ENCODE results near the gene PIGL. TPM values are rescaled to one million over a fixed set of nuclear protein-coding genes. Genes with fewer than 3 reads are reported as not detected.

The PIGL gene
- total and polyA plus RNA-seq, 2 donors (not counting 3 experiments of a cell fraction or from before 2014, with no cell fraction given) = 28.6 to 40.8 TPM

GRCh38 chr17:16346721-16347271 is 129.8 kb downstream of the PIGL start:
- DNase-seq (ENCODE audit: low read depth, low spot score) (no peak), FAIRE-seq (no peak)
- BruUV-seq (replicated peaks) = no TSS peak
- Histone ChIP-seq H3K4me3 (replicated peaks in 1 of 3; ENCODE audit: insufficient read depth in 1 of 3, low read depth in 1 of 3, low read length in 3 of 3) (no peak overlapping the region), H3K79me2 (ENCODE audit: control insufficient read depth, insufficient read depth, low read length) (peaks cover 2% of the 10 kb centered on the region), H2AFZ (ENCODE audit: low read depth, low read length) (no peak overlapping the region), H3K4me2 (ENCODE audit: insufficient read depth, low read length) (no peak overlapping the region), H4K20me1 (replicated peaks; ENCODE audit: control insufficient read depth, extremely low read depth, insufficient read depth, low read length) (no peaks in the 10 kb centered on the region), H3K36me3 (ENCODE audit: control insufficient read depth in 2 of 2, extremely low read depth in 1 of 2, insufficient read depth in 2 of 2, low read length in 2 of 2) (peaks cover 3 to 6% of the 10 kb centered on the region in 2 experiments), H3K9me1 (replicated peaks; ENCODE audit: control insufficient read depth, extremely low read depth, insufficient read depth, low read length) (no peaks in the 10 kb centered on the region), H3K27me3 (ENCODE audit: control insufficient read depth in 2 of 2, insufficient read depth in 2 of 2, low read length in 2 of 2) (no peaks in the 10 kb centered on the region), H3K9me3 (replicated peaks; ENCODE audit: control insufficient read depth, insufficient read depth, low read length) (no peaks in the 10 kb centered on the region), H3K27ac (ENCODE audit: insufficient read depth, low read depth, low read length) (no peak overlapping the region), H3K9ac (replicated peaks; ENCODE audit: extremely low read depth, insufficient read depth, low read length) (no peak overlapping the region), H3K4me1 (ENCODE audit: control insufficient read depth, extremely low read depth, insufficient read depth, low read length) (peaks cover 5% of the 10 kb centered on the region)
- intact Hi-C loops (cut with micrococcal nuclease) = no loop called here
- ChIA-PET CTCF (no interaction called here), POLR2A (no interaction called here)
- dilution Hi-C loops (cut with MboI; ENCODE audit: extremely low pct_ligation_motif_present, low sequenced_read_pairs) = no loop called here
- TF ChIP-seq POLR2A (IDR thresholded peaks at IDR 0.05; ENCODE audit: low read depth, low read length) = no peak
- TF ChIP-seq POLR2AphosphoS5 (IDR thresholded peaks at IDR 0.05; ENCODE audit: insufficient read depth, low read depth, low read length) = no peak
- no peak for TF ChIP-seq FOS (IDR thresholded peaks at IDR 0.05; ENCODE audit: borderline replicate concordance, insufficient read depth, low read length)
- TF ChIP-seq JUN (IDR thresholded peaks at IDR 0.05; ENCODE audit: borderline replicate concordance, insufficient read depth, insufficient read length, low read depth) = no peak
- TF ChIP-seq GATA2 (IDR thresholded peaks at IDR 0.05; ENCODE audit: insufficient read depth, insufficient read length, low read depth, low read length) = no peak
- no peak for TF ChIP-seq CTCF (IDR thresholded peaks at IDR 0.05; ENCODE audit: extremely low read depth in 1 of 2, insufficient read depth in 1 of 2, low read depth in 1 of 2, low read length in 2 of 2)
- TF ChIP-seq EZH2 (IDR thresholded peaks at IDR 0.05; ENCODE audit: borderline replicate concordance, low read depth, low read length, severe bottlenecking) = no peak
- TF ChIP-seq MAX (IDR thresholded peaks at IDR 0.05; ENCODE audit: insufficient read depth, insufficient read length) = no peak
- no peak for TF ChIP-seq MYC (IDR thresholded peaks at IDR 0.05; ENCODE audit: low read depth, low read length)

Measured in endothelial cell of umbilical vein (primary cell).